Spleen (tissue), 11 donors: ENCODE results near the gene SNX11. TPM values are rescaled to one million over a fixed set of nuclear protein-coding genes. Genes with fewer than 3 reads are reported as not detected.

Experiments
- DNase-seq: peaks from one replicate; pipeline ENCODE4 v3.0.0-alpha.2; 2020
- H3K27ac ChIP-seq, 8 donors: fragments of 200-600 bp; sonication (generic) in 7 of 8; 1 replicate in 4 of 8; 2 replicates in 4 of 8; pipeline versions ENCODE4 v1.5.0 to v1.8.0; 2016 to 2021; ENCODE audit warnings: inconsistent platforms in 4 of 8, mild to moderate bottlenecking in 4 of 8, moderate library complexity in 1 of 8
- H3K27me3 ChIP-seq, 7 donors: fragments of 200-600 bp; sonication (generic) in 6 of 7; replicated peaks in 1 of 7; 1 replicate in 4 of 7; 2 replicates in 3 of 7; pipeline versions ENCODE4 v1.5.0 to v1.8.0; 2016 to 2021; ENCODE audit warnings: inconsistent platforms in 3 of 7, mild to moderate bottlenecking in 1 of 7
- H3K36me3 ChIP-seq, 6 donors: fragments of 200-600 bp; sonication (generic) in 5 of 6; 1 replicate in 4 of 6; 2 replicates in 2 of 6; pipeline versions ENCODE4 v1.5.0 to v1.8.0; 2016 to 2021; ENCODE audit warnings: inconsistent platforms in 2 of 6
- H3K4me1 ChIP-seq, 6 donors: fragments of 200-600 bp; sonication (generic) in 5 of 6; 1 replicate in 3 of 6; 2 replicates in 3 of 6; pipeline versions ENCODE4 v1.5.0 to v1.8.0; 2016 to 2021; ENCODE audit warnings: inconsistent platforms in 3 of 6
- H3K4me3 ChIP-seq, 8 donors: fragments of 200-600 bp; sonication (generic) in 7 of 8; 1 replicate in 4 of 8; 2 replicates in 4 of 8; pipeline versions ENCODE4 v1.5.0 to v1.8.0; 2016 to 2021; ENCODE audit warnings: inconsistent platforms in 4 of 8, mild to moderate bottlenecking in 4 of 8, moderate library complexity in 2 of 8
- H3K9me3 ChIP-seq, 8 donors: fragments of 200-600 bp; sonication (generic) in 7 of 8; 1 replicate in 4 of 8; 2 replicates in 4 of 8; pipeline versions ENCODE4 v1.5.0 to v1.8.0; 2016 to 2021; ENCODE audit warnings: inconsistent platforms in 4 of 8
- CTCF ChIP-seq, 11 experiments: fragments of 200-600 bp in 7 of 11; fragments of 450-650 bp in 4 of 11; sonication (generic) in 4 of 11; IDR thresholded peaks in 8 of 11; conservative IDR thresholded peaks in 3 of 11; 1 replicate in 7 of 11; 2 replicates in 4 of 11; pipeline versions ENCODE4 v1.4.0 to v1.8.0; 2016 to 2021; ENCODE audit warnings: antibody characterized with exemption in 11 of 11, inconsistent platforms in 4 of 11, mild to moderate bottlenecking in 1 of 11
- POLR2A ChIP-seq, 3 donors: fragments of 450-650 bp; IDR thresholded peaks; one replicate each; pipeline ENCODE4 v1.5.1; 2017; ENCODE audit warnings: antibody characterized with exemption in 3 of 3, mild to moderate bottlenecking in 1 of 3
- POLR2AphosphoS5 ChIP-seq, 3 donors: sonication (generic); formaldehyde crosslinking; IDR thresholded peaks; one replicate each; pipeline ENCODE4 v1.5.1; 2017; ENCODE audit warnings: antibody characterized with exemption in 3 of 3
- WGBS, 5 donors: extraction: QIAGEN DNeasy Blood & Tissue Kit in 3 of 5; methylation state at CpG; one replicate each; pipeline versions ENCODE4 v1.1.5 to v1.1.7; 2013 to 2018; 5-methylcytosine and 5-hydroxymethylcytosine counted together
- intact Hi-C: fragments of 100-400 bp; cut with DNase I; formaldehyde crosslinking; loops from one replicate; pipeline ENCODE4 v1.15.0; 2023; ENCODE audit warnings: low total_unique reads
- polyA plus RNA-seq, 3 donors: library from polyadenylated mRNA; stranded (reverse); fragments of 200-250 nt; gene quantifications; one replicate each; pipeline ENCODE4 v1.2.1, GENCODE V29; 2013
- total RNA-seq, 7 donors: library from RNA; depleted of rRNA in 3 of 7; stranded (reverse); fragments of >200 nt in 3 of 7; fragmentation: NEBNext Ultra II Directional in 4 of 7; extraction: Animal tissue kit (Norgen Biotek cat#: 25700) in 4 of 7; gene quantifications; one replicate each; pipeline versions ENCODE4 v1.1.0 to v1.2.1, GENCODE V29; 2016 to 2021
- donor health status: healthy with polysubstance abuse.
- donor health status: DM: no; HTN: no; CAD: no; lungs with moderate emphysema.
- donor health status: DM: no; HTN: no; CAD: no.
- donor health status: Bipolar disorder and iron deficiency.
- donor health status: healthy.
- donor health status: DM: no; HTN: no; CAD: no.
- donor health status: DM: yes; HTN: yes; CAD: no.

SNX11 gene
- total and polyA plus RNA-seq, 10 donors = 17.6 to 45.4 (median 34.9) TPM

DNA sequence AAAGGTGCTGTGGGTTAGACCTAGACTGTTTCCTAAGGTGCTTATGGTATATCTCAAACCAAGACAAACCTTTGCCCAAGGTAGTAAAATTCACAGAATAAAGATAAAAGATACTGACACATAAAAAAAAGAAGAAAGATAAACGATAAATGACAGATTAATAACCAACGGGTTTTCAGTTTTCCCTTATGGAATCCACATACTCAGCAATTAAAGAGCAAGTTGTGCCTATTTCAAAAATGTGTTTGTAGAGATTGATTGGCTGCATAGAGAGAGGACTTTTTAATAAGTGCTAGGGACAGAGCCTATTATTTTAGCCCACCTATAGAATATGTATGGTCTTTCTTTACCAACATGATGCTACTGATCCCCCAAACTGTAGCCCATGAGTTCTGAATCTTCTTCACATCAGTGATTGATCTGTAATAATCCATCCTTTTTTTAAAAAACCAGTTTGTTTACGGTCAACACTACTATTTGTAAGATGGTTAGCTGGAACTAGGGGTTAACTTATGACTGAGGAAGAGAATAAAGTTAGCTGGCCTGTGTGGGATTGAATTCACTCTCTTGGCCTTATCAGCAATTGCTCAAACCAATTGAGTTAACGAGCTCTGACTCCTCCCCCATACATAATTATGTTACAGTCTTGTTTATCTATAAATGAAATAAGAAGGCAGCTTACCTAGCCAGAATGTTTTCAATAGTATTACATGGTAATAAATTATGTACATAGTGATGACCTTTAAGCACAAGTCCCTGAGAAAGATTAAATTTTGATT is 53.8 kb downstream of the SNX11 start:
- H3K4me3 ChIP-seq = no peak overlapping the region
- intact Hi-C loops = no loop called here
- H3K4me1 ChIP-seq = peaks cover 0 to 15% (median 0%) of the 10 kb centered on the region in 6 donors
- 79 to 96% (median 89%) methylated on average over 4 of the region's 4 CpGs for WGBS, 5 donors
- no peaks in the 10 kb centered on the region for H3K9me3 ChIP-seq
- H3K36me3 ChIP-seq = peaks cover 0 to 30% (median 0%) of the 10 kb centered on the region in 6 donors
- DNase-seq = no peak
- no peak for TF ChIP-seq POLR2AphosphoS5 (IDR thresholded peaks at IDR 0.05)
- no peak for TF ChIP-seq POLR2A (IDR thresholded peaks at IDR 0.05)
- no peak for TF ChIP-seq CTCF (IDR thresholded peaks at IDR 0.05 in 8 of 11, conservative IDR thresholded peaks at IDR 0.05 in 3 of 11)
- H3K27me3 ChIP-seq = peaks cover 0 to 10% (median 0%) of the 10 kb centered on the region in 7 donors
- H3K27ac ChIP-seq = no peak overlapping the region

DNA sequence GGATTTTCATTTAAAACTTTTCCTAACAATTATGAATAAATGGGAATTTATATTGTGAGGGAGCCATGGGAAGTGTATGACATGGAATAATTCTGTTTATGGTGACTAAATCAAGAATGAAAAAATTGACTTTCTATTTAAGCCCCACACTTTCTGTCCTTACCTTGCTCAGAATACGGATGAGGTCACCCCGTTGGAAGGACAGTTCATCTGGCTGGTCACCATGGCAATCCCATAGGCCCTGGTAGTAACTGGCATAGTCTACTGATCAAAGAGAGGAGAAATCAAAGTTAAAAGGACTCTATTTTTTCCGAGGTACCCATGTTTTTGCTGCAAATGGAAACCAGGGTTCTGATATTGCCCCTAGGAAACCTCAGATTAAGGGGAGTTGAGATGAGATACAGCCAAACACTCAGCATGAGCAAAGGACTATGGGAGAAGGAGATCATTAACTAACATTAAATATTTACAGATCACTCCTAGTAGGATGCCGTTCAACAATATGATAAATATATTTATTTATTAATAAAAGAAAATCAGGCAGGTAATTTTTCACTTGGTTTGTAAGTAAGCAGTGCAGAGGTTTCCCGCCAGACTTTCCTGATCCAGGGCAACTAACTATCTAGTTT is 54.9 kb downstream of the SNX11 start:
- intact Hi-C loops = no loop called here
- no peak for DNase-seq
- Histone ChIP-seq H3K4me1 (peaks cover 0 to 15% (median 0%) of the 10 kb centered on the region in 6 donors), H3K36me3 (peaks cover 0 to 22% (median 0%) of the 10 kb centered on the region in 6 donors), H3K27me3 (peaks cover 0 to 10% (median 0%) of the 10 kb centered on the region in 7 donors), H3K9me3 (no peaks in the 10 kb centered on the region), H3K4me3 (no peak overlapping the region), H3K27ac (no peak overlapping the region)
- 89 to 96% (median 90%) methylated on average over 5 of the region's 5 CpGs for WGBS, 5 donors
- TF ChIP-seq POLR2A (IDR thresholded peaks at IDR 0.05) (no peak), POLR2AphosphoS5 (IDR thresholded peaks at IDR 0.05) (no peak), CTCF (IDR thresholded peaks at IDR 0.05 in 8 of 11, conservative IDR thresholded peaks at IDR 0.05 in 3 of 11) (no peak)

DNA sequence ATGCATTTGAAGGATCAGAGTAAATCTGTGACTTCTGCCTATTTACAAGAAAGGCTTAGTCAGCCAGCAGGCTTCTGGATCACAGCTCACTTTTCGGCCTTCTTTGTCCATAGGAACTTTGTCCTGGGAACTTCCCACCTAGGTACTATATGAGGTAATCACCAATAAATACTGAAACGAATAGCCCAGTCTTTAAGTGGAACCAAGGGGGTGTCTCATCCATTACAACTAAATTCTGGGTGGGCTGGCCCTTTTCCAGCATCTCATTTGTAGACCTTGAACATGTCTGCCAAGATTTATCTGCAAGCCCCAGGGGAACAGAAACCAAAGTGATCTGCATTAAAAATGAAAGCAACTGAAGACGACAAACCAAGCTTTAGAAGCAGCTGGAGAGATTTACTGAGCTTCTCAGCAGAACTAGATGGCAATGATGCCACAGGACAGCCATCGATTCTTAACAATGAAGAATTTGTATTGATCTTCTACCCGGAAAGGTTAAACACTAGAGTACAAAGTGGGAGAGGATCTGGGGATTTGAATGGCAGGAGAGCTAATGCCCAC is 55.5 kb downstream of the SNX11 start:
- H3K27ac ChIP-seq = no peak overlapping the region

More for the DNA sequence above, 55.5 kb downstream of the SNX11 start:
- intact Hi-C loops = no loop called here
- Histone ChIP-seq H3K4me3 (no peak overlapping the region), H3K9me3 (no peaks in the 10 kb centered on the region), H3K36me3 (peaks cover 0 to 22% (median 0%) of the 10 kb centered on the region in 6 donors), H3K27me3 (peaks cover 0 to 11% (median 0%) of the 10 kb centered on the region in 7 donors), H3K4me1 (peaks cover 0 to 15% (median 0%) of the 10 kb centered on the region in 6 donors)
- WGBS, 5 donors = 47 to 59% (median 54%) methylated on average over 5 of the region's 5 CpGs
- TF ChIP-seq CTCF (IDR thresholded peaks at IDR 0.05 in 8 of 11, conservative IDR thresholded peaks at IDR 0.05 in 3 of 11) (no peak), POLR2AphosphoS5 (IDR thresholded peaks at IDR 0.05) (no peak)
- DNase-seq = no peak
